ENCODE measurements around the gene EFHC1.

- TF ChIP-seq POLR2A (IDR thresholded peaks at IDR 0.05), result no peak
- TF ChIP-seq CTCF (IDR thresholded peaks at IDR 0.05), result no peak
Observed at GRCh38 chr6:52381249-52381648, 38.9 kb upstream of the EFHC1 start.
